Hematopoietic multipotent progenitor cell treated with erythropoietin and hydrocortisone succinate and interleukin-3 and kit ligand, for 4 days (in vitro differentiated cells): ENCODE results near the gene GHITM.
"Not testable (repeated sequence)": the region's sequence is repeated elsewhere in the genome, so short reads cannot be mapped to it uniquely, and the experiment has no call there.

Source experiments
- DNase-seq: peaks from one replicate; pipeline ENCODE4 v3.0.0-alpha.2; 2015

GHITM gene

DNA sequence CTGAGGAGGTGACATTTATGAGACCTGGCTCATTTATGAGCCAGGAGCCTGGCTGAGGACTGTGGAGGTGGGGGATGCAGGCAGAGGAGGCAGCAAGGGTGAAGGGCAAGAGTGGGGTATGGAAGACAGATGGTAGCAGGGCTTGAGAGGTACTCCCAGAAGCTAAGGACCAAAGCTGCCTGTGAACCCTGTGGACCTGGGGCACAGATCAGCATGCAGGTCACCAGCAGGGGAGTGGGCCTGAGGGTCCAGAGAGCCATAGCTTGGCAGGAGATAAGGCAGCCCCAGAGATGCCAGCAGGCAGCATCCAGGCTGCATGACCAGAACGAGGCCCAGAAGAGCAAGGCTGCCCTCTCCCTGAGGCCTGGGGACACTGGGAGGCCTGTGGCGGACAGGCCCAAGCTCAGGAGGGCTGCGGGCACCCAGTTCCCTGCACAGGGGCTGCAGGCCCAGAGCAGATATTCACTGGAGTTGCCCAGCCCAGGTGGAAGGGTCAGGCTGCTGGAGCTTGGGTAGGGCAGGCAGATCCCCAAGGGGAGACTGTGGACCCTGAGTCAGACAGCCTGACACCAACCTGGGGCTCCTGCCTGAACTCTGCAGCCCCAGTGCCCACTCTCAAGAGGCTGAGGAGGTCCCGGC, 37.6 kb downstream of the GHITM start:
- no peak for DNase-seq

DNA sequence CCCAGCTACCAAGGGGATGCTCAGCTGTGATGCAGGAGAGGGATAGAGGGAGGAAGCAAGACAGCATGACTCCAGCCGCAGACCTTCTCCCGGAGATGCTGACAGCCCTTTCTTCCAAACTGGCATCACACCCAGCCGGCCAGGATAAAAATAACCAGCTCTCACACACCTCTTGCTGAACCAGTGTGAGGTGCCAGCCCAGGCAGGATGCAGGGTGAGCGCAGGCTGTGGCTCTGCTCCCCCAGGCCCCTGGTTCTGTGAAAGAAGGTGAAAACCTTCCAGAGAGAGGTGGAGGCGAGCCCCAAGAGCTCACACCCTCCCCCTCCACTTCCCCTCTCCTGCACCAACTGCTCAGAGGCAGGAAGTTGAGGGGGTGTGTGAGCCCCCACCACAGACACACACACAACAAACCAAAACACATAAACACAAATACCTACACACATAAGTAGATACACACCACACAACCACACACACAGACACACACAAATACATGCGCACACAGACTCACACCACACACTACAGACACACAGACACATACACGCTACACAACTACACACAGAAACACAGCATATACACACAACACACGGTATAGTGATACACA, 38.3 kb downstream of the GHITM start:
- DNase-seq, result peak; percentile 50

DNA sequence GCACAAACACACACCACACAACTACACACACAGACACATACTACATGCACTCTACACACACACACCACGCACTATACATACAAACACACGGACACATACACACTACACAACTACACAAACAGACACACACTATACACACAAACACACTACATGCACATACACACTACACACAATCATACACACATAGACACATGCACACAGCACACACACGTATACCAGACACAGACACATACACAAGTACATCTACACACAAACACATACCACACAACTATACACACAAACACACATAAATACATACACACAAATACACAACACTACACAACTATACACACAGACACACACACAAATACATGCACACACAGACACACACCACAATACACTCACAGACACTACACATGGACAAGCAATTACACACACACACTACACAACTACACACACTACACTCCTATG, 38.9 kb downstream of the GHITM start:
- DNase-seq, result no peak

DNA sequence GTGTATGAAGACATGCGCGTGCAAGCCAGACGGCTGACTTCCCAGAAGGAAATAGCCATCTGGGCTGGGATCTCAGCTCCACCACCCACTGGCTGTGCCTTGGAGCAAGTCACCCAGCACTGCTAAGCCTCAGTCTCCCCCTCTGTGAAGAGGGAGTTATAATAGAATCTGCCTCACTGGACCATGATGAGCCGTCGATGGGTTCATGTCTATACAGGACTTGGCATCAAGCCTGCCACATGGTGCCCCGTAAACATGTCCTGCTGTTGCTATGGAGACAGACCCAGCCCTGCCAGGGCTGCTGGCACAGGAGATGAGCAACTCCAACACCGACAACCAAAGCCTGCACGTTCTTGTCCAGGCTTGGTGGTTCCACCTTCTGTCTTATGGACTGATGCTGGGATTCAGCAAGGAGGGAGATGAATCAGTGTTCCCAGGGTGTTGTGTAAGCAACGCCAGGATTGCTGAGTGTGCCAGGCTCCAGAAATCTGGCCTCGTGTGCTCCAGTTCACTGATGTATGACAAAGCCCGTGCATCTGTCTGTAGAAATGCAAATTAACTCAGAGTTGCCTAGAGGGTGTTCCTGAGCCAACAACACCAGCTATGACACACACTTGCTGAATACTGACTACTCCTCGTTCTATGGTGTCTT, 39.9 kb downstream of the GHITM start:
- DNase-seq, result peak; percentile 31

DNA sequence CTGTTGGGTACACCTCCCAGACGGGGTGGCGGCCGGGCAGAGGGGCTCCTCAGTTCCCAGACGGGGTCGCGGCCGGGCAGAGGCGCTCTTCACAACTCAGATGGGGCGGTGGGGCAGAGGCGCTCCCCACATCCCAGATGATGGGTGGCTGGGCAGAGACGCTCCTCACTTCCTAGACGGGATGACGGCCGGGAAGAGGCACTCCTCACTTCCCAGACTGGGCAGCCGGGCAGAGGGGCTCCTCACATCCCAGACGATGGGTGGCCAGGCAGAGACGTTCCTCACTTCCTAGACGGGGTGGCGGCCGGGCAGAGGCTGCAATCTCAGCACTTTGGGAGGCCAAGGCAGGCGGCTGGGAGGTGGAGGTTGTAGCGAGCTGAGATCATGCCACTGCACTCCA, 41.1 kb downstream of the GHITM start:
- not testable (repeated sequence) for DNase-seq

DNA sequence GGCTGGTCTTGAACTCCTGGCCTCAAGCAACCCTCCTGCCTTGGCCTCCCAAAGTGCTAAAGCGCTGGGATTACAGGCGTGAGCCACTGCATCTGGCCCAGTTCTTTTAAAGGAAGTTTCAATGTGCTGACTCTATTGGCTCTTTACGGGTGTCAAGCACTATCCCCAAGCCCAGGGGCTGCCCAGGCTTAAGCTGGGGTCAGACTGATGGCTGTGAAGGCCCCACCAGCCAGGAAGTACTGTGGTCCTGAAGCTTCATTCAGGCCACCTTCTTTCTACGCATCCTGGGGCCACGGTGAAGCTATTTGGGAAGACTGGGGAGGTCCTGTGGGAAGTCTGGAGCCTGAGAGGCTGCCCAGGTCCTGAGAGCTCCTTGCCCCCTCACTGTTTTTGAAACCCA, 42.3 kb downstream of the GHITM start:
- no peak for DNase-seq

DNA sequence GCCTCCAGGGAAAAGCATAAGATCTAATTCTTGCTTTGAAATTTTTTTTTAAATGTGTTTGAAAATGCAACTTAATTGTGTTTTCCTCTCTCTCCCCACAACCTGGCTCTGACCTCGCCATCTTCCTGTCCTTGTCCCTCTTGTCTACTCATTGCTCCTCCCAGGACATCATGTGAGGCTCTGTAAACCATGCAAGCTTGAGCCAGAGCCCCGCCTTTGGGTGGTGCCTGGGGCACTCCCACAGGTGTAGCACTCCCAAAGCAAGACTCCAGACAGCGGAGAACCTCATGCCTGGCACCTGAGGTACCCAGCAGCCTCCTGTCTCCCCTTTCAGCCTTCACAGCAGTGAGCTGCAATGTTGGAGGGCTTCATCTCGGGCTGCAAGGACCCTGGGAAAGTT, 45.2 kb downstream of the GHITM start:
- DNase-seq, result no peak

DNA sequence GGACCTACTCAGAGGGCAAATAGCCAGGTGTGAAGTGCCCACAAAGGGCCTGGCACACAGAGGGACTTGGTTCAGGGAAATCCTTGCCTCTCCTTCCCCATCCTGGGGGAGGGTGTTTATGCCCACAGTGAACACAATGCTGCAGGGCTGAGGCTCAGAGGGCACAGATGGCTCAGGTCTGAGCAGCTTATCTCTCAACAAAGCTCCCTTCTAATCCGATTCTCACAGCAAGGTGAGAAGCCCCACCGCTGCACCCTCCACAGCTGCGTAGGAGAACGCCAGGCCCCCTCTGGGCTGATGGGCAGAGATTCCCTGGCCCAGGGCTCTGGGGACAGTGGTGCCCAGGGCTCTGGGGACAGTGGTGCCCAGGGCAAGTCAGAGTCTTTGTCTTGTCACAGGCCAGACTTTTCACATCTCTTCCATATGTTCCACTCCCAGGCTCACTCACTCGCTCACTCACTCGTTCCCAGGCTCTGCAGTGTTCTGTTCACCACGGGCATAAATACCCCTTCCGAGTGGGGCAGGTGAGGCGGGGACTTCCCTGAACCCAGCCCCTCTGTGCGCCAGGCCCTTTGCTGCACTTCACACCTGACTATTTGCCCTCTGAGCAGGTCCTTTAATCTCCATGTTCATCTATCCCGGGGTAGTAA, 46.3 kb downstream of the GHITM start:
- DNase-seq, result no peak

DNA sequence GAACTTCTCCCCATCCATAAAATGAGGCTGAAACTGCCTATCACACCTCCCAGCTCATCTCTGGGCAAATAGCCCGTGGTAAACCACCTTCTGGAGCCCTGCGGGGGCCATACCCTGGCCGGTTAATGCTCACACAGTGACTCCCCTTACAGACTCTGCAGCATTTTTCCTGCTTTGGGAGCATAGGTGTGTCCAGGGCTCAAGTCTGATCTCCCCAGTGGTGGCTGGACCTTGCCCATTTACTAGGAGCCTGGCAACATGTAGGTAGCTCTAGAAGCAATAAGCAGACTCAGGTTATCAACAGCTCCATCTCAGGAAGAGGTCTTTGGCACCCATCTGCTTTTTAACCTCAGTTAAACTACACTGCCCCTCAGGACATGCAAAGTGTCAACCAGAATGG, 49.5 kb downstream of the GHITM start:
- no peak for DNase-seq

DNA sequence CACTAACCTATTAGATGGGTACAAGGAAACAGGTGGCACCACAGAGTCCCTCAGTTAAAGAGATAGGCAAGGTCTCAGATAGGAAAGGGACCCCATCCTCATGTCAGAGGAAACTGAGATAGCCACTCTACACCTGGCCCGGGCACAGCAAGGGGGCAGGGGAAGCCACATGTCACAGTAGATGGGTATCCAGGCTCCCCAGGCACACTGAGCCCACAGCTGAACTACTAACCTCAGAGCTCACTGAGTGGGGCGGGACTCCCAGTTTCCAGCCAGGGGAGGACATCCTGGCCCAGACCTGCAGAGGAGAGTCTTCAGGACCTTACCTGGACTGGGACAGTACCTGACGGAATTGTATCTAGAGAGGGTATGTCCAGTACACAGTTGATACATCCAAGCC, 51.3 kb downstream of the GHITM start:
- DNase-seq, result no peak

DNA sequence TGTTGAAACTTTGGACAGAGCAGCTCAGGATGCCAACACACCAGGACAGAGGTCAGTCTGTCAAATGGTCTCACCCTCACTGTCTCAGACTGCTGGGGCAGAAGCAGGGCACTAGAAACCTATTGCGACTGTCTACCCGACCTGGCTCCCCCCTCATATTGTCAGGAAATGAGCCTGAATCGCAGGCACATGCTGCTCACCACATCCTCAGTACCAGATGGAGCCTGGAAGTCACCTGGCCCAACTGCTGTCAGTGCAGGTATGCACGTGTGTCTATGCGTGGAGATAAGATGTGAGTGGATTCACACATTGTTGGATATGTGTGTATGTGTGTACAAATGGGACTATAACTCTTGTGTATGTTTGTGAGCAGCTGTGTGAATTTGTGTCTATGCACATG, 51.8 kb downstream of the GHITM start:
- no peak for DNase-seq

DNA sequence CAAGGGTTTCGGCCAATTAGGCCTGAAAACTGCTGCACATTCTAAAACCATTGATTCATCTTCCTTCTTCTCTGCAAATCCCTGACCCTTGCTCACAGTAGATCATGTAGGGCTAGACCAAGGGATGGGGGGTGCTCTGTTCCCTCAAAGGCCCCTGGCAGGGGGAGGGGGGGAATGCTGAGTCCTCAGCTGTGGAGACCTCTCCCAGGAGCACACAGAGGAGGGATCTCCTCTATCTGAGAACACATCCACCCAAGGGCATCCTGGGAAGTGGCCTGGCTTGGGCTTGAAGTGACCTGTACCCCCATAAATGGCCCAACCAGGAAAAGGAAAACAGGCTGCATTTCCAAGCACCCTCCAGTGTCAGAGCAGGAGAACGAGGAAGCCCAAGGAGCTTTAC, 54.0 kb downstream of the GHITM start:
- no peak for DNase-seq

DNA sequence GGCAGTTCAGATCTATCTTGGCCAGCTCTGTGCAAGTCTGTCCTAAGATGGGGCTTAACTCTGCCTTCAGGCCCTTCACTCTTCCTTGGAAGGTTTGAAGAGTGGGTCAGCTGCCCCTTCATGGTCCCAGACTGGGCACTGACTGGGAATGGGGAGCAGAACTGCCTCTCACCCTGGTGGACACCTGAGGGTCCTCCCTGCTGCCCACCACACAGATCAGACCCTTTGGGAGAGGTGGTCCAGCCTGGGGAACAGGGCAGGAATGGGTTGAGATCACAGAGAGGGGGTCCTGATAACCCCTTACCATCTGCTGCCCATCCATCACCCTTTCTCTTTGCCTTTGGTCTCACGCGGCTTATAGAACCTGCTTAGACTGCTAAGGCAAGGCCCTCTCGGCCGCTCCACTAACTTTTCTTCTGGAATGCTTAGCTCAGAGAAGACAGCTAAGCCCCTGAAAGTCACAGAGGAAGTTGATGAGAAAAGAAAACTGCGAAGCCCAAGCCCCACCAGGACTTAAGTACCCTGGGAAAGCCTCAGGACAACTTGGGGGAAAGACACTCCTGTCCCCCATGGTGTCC, 54.6 kb downstream of the GHITM start:
- no peak for DNase-seq

DNA sequence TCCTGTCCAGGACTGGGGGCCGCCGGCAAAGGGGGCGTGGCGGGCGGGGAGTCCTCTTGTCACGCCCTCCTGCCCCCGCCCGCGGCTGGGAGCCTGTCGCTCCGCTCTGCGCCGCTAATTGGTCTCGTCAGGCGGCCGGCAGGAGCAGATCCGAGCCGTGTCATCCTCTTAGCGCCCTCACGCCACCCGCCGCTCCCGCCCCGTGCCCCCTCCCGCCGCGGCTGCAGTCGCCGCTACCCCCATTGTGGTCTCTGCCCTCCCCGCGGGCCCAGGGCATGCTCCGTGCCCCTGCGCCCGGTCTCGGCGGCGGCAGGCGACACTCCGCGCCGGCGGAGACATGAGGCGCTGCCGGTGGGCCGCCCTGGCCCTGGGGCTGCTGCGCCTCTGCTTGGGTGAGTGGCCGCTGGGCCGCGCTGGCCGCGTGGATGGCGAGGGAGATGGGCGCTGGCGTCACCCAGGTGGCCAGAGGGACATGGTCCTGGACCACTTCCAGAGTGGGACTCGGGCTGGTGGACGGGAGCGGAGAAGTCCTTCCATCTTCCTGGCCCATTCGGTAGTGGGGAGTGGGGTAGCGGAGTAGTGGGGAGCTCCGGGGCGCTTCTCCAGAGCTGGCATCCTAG, 55.2 kb downstream of the GHITM start, which contains the start of gene CDHR1:
Gene CDHR1, plus strand, starts transcription at position 114 of the 620 bp plus-strand sequence. Its CDS starts 224 bp downstream, at position 338.
- DNase-seq, result peak; percentile 65

DNA sequence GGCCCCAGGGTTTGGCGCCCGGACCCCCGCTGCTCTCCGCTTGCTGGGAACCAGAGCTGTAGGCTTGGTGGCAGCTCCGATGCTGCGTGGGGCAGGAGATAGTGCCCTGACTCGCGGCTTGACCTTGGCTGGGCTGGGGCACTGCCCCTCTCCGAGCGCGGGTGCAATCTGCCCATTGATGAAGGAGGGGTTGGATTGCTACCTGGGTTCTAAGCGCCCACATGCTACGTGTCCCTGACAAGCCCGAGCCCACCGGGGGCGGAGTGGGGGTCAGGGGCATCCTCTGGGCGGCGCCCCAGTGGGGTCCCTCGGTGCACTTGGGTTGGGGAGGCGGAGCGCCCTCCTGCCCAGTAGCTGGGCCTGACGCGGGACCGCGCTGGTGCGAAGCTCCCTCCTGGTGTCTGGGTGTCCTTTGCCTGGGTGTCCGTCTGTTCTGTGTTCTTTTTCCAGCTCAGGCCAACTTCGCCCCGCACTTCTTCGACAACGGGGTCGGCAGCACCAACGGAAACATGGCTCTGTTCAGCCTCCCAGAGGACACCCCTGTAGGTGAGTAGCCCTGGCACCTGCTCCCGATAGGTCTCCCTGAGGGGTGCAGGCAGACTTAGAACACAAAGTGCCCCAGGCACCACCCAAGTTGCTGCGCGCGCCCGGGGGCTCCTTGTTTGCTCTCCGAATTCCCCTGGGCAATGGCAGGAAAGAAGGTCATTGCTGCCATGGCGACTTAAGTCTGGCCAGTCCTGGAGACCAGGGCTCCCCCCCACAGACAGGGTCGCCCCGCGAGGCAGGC, 55.9 kb downstream of the GHITM start:
- DNase-seq, result no peak

DNA sequence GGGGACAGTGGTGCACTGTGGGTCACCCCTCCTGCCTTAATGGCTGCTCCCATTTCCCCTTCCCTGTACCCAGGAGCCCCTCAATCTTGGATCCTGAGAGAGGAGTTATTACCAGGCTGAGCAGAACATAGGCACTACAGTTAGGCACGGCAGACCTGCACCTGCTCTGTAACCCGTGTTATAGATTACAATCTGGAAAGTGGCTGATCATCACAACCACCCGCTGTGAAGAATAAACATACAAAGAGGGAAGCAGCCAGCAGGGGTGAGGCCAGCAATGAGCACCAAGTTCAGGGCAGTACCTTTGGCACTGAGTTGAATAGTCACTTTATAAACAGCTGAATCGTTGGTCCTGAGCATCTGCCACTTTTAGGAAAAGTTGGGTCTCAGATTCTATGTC, 56.8 kb downstream of the GHITM start:
- no peak for DNase-seq

DNA sequence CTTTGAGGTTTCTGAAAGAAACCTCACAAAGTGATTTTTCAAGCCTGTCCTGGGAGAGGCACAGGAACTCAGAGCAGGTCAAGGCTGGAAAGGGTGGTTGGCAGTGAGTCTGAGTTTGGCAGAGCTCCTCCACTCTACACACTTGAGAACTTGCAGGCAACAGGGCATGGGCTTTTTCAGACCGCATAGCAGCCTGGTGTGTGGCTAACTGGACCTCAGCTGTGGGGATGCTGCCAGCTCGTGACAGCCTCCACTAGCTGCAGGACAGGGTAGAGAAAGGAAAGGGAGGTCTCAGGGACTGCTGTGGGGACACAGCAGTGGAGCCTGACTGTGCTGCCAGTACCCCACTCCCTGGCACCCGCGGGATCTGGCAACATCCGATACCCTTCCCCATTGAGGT, 57.6 kb downstream of the GHITM start:
- no peak for DNase-seq

DNA sequence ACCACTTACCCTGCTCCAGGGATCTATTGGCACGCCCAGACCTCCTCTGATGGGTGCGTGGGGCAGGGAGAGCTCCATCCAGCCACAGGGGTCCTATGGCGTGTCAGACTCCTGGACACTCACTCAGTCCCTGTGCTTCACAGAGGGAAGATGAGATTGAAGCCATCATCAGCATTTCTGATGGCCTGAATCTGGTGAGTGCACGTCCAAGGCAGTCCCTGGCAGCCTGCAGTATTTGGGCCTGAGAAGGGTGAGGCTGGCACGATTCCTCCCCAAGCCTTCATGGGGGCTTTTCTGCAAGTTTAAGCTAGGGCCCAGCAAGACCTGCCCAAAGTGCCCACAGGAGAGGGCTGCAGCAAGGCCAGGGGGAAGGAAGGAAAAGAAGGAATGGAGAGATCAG, 58.3 kb downstream of the GHITM start:
- no peak for DNase-seq

DNA sequence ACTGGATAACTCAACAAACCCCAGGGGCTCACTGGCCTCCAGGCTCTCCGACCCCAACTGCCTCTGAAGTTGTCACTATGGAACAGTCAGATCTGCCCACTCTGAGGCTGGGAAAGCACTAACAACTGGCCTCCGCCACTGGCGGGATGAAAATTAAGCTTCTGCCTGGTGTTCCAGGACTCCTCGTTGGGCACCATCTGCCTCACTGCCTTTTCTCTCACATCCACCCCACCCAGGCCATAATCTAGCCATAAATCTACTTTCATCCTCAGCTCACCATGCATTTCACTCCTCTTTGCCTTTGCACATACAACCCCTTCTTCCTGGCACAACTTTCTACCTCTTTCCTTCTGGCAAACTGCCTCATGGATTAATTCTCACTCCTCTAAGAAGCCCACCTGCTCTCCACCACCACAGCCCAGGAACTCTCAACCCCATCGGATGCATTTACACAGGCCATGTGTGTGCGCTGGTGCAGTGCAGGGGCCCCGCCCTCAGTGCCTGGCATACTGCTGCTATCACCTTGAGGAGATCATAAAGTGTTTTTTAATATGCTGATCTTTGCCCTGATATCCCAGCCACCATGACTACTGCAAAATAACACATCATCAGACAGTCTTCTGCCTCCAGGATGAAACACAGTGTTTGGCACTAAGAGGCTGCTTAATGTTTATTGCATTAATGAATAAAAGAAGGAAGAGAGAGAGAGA, 59.1 kb downstream of the GHITM start:
- DNase-seq, result no peak

DNA sequence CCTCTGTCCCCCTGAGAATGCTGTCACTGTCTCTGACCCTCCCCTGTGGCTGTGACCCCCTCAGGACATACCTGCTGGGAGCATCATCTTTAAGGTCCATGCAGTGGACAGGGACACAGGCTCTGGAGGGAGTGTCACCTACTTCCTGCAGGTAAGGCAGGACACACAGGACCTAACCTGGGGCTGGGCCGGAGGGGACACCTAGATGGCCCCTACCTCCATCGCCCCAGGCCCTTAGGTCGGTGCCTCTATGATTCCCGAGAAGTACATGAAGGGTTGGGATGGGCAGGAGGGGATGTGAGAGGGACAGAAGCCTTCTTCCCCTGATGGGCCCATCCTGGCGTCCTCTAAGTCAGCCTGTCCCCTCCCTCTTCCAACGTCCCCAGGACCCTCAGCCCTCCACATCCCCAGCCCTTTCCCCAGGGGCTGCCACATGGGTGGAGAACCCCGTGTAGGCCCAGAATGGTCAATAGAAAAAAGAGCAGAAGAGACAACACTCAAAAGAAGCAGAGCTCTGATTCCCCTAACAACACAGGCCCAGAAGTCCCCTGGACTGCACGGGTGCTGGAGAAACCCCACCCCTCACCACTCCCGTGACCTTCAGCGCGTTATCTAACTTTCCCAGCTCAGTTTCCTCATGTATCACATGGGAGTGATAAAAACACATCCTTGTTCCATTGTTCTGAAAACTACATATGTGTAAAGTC, 61.4 kb downstream of the GHITM start:
- DNase-seq, result peak; percentile 55

DNA sequence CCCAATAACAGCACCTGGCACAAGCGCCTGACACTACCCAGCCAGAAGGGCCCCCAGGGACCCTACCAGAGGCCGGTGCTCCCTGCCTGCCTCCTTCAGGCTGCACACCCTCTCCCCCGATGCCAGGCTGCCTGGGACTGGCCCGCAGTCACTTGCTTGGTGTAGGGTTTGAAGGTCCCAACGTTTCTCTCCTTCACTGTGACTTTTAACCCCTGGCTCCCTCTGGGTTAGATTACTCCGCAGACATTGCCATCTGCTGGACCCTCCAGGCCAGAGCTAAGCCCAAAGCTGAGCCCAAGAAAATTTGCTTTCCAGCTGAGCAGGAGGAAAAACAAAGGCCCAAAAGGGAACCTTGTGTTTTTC, 61.9 kb downstream of the GHITM start:
- no peak for DNase-seq
